H9 (cell line): ENCODE measurements around the gene BTN3A1. TPM values are rescaled to one million over a fixed set of nuclear protein-coding genes. Genes with fewer than 3 reads are reported as not detected.

Experiments
- DNase-seq: peaks from one replicate; pipeline ENCODE4 v3.0.0-alpha.2; 2017
- H2AFZ ChIP-seq: one replicate; pipeline ENCODE4 v1.6.1; 2013; ENCODE audit warnings: mild to moderate bottlenecking, low read length, control low read depth, moderate library complexity
- H2AK5ac ChIP-seq: 2 replicates; pipeline ENCODE4 v1.6.1; 2013; ENCODE audit warnings: low read length, control low read depth, mixed read lengths; ENCODE audit not compliant: insufficient read length
- H2BK120ac ChIP-seq: one replicate; pipeline ENCODE4 v1.6.1; 2013; ENCODE audit warnings: low read depth, mild to moderate bottlenecking, low read length, control low read depth, inconsistent platforms; ENCODE audit not compliant: poor library complexity, severe bottlenecking
- H2BK12ac ChIP-seq: 2 replicates; pipeline ENCODE4 v1.6.1; 2013; ENCODE audit warnings: low read length, control low read depth, mixed read lengths, low read depth; ENCODE audit not compliant: insufficient read length
- H2BK15ac ChIP-seq: 2 replicates; pipeline ENCODE4 v1.6.1; 2013; ENCODE audit warnings: low read depth, low read length, control low read depth
- H2BK20ac ChIP-seq: one replicate; pipeline ENCODE4 v1.6.1; 2013; ENCODE audit warnings: low read depth, mild to moderate bottlenecking, low read length, control low read depth, inconsistent platforms; ENCODE audit not compliant: poor library complexity, severe bottlenecking
- H2BK5ac ChIP-seq: 2 replicates; pipeline ENCODE4 v1.6.1; 2013; ENCODE audit warnings: low read length, control low read depth, mixed read lengths; ENCODE audit not compliant: insufficient read length
- H3K14ac ChIP-seq: 2 replicates; pipeline ENCODE4 v1.6.1; 2013; ENCODE audit warnings: low read length, control low read depth; ENCODE audit not compliant: insufficient read depth
- H3K18ac ChIP-seq: 2 replicates; pipeline ENCODE4 v1.6.1; 2013; ENCODE audit warnings: low read depth, mild to moderate bottlenecking, mixed read lengths, low read length, control low read depth; ENCODE audit not compliant: insufficient read length
- H3K23ac ChIP-seq: 2 replicates; pipeline ENCODE4 v1.6.1; 2013; ENCODE audit warnings: low read length, control low read depth, mixed read lengths, low read depth; ENCODE audit not compliant: insufficient read length
- H3K23me2 ChIP-seq: 2 replicates; pipeline ENCODE4 v1.6.1; 2013; ENCODE audit warnings: low read depth, mild to moderate bottlenecking, mixed read lengths, low read length, control low read depth; ENCODE audit not compliant: insufficient read length, poor library complexity, severe bottlenecking
- H3K27ac ChIP-seq: 2 replicates; pipeline ENCODE4 v1.5.1; 2013; ENCODE audit warnings: low read length, control low read depth, mixed read lengths, low read depth; ENCODE audit not compliant: insufficient read length
- H3K27me3 ChIP-seq: 2 replicates; pipeline ENCODE4 v1.6.1; 2013; ENCODE audit warnings: low read length, control low read depth, inconsistent platforms; ENCODE audit not compliant: insufficient read depth
- H3K4ac ChIP-seq: 2 replicates; pipeline ENCODE4 v1.6.1; 2013; ENCODE audit warnings: low read depth, mild to moderate bottlenecking, control low read depth, inconsistent platforms, low read length, moderate library complexity
- H3K4me1 ChIP-seq: 2 replicates; pipeline ENCODE4 v1.6.1; 2013; ENCODE audit warnings: low read length, control low read depth, inconsistent platforms; ENCODE audit not compliant: insufficient read depth
- H3K4me2 ChIP-seq: 2 replicates; pipeline ENCODE4 v1.6.1; 2013; ENCODE audit warnings: low read length, control low read depth, mixed read lengths; ENCODE audit not compliant: insufficient read length, insufficient read depth
- H3K56ac ChIP-seq: 2 replicates; pipeline ENCODE4 v1.6.1; 2013; ENCODE audit warnings: low read depth, mild to moderate bottlenecking, mixed read lengths, low read length, control low read depth; ENCODE audit not compliant: insufficient read length
- H3K79me1 ChIP-seq: 2 replicates; pipeline ENCODE4 v1.6.1; 2013; ENCODE audit warnings: low read depth, mild to moderate bottlenecking, moderate library complexity, low read length, control low read depth, inconsistent platforms; ENCODE audit not compliant: insufficient read depth, poor library complexity, severe bottlenecking
- H3K79me2 ChIP-seq: 2 replicates; pipeline ENCODE4 v1.6.1; 2013; ENCODE audit warnings: low read length, control low read depth, inconsistent platforms; ENCODE audit not compliant: insufficient read depth
- H3K9ac ChIP-seq: 2 replicates; pipeline ENCODE4 v1.6.1; 2013; ENCODE audit warnings: low read length, control low read depth, mixed read lengths; ENCODE audit not compliant: insufficient read length; ENCODE audit errors: extremely low read depth
- H3K9me3 ChIP-seq: one replicate; pipeline ENCODE4 v1.6.1; 2013; ENCODE audit warnings: low read depth, low read length, inconsistent platforms; ENCODE audit not compliant: control insufficient read depth
- H3T11ph ChIP-seq: one replicate; pipeline ENCODE4 v1.6.1; 2013; ENCODE audit warnings: mild to moderate bottlenecking, low read length, control low read depth, inconsistent platforms
- H4K20me1 ChIP-seq: one replicate; pipeline ENCODE4 v1.6.1; 2013; ENCODE audit not compliant: control insufficient read depth, insufficient read length, insufficient read depth
- H4K5ac ChIP-seq: 2 replicates; pipeline ENCODE4 v1.6.1; 2013; ENCODE audit warnings: low read depth, mild to moderate bottlenecking, mixed read lengths, low read length, control low read depth; ENCODE audit not compliant: insufficient read length
- H4K8ac ChIP-seq: replicated peaks from 2 replicates; pipeline ENCODE4 v1.6.1; 2013; ENCODE audit warnings: low read length, control low read depth, mixed read lengths, low read depth; ENCODE audit not compliant: insufficient read length
- H4K91ac ChIP-seq: 2 replicates; pipeline ENCODE4 v1.6.1; 2013; ENCODE audit warnings: low read depth, mild to moderate bottlenecking, moderate library complexity, mixed read lengths, low read length, control low read depth; ENCODE audit not compliant: insufficient read length
- H3K27ac Mint-ChIP-seq, 3 experiments: 2 replicates in 2 of 3; 3 replicates in 1 of 3; pipeline ENCODE4 v1.8.0; 2020 to 2021; ENCODE audit warnings: mixed read lengths in 3 of 3, mild to moderate bottlenecking in 1 of 3, moderate library complexity in 1 of 3
- H3K27me3 Mint-ChIP-seq: 2 replicates; pipeline ENCODE4 v1.8.0; 2021; ENCODE audit warnings: low read depth, mild to moderate bottlenecking, moderate library complexity, mixed read lengths
- H3K36me3 Mint-ChIP-seq, 3 experiments: 2 replicates in 2 of 3; 3 replicates in 1 of 3; pipeline ENCODE4 v1.8.0; 2020 to 2021; ENCODE audit warnings: low read depth in 3 of 3, mixed read lengths in 3 of 3; ENCODE audit not compliant: insufficient read depth in 1 of 3
- H3K4me1 Mint-ChIP-seq, 2 experiments: 2 replicates each; pipeline ENCODE4 v1.8.0; 2020; ENCODE audit warnings: mixed read lengths in 2 of 2
- H3K4me3 Mint-ChIP-seq, 2 experiments: 2 replicates in 1 of 2; 3 replicates in 1 of 2; pipeline ENCODE4 v1.8.0; 2020 to 2021; ENCODE audit warnings: mild to moderate bottlenecking in 2 of 2, mixed read lengths in 2 of 2, moderate library complexity in 1 of 2
- H3K9me3 Mint-ChIP-seq, 2 experiments: 2 replicates in 1 of 2; 3 replicates in 1 of 2; pipeline ENCODE4 v1.8.0; 2020; ENCODE audit warnings: mild to moderate bottlenecking in 2 of 2, mixed read lengths in 2 of 2, moderate library complexity in 1 of 2
- CTCF ChIP-seq: fragments of 200-600 bp; sonication (generic); conservative IDR thresholded peaks from 3 replicates; pipeline ENCODE4 v1.8.0; 2021; ENCODE audit warnings: antibody characterized with exemption, mild to moderate bottlenecking
- WGBS: extraction: QIAGEN DNeasy Blood & Tissue Kit; methylation state at CpG from one replicate; pipeline ENCODE4 v1.1.7; 2013; ENCODE audit warnings: missing lambda C conversion rate, low lambda C conversion rate, mixed read lengths; ENCODE audit not compliant: insufficient read length; ENCODE audit errors: extremely low coverage; 5-methylcytosine and 5-hydroxymethylcytosine counted together
- total RNA-seq: library from RNA; stranded (reverse); gene quantifications from 2 replicates; pipeline ENCODE4 v1.2.1, GENCODE V29; 2021

The BTN3A1 gene
- total RNA-seq, 1 experiment from 2014 or later = 2.5 TPM

DNA sequence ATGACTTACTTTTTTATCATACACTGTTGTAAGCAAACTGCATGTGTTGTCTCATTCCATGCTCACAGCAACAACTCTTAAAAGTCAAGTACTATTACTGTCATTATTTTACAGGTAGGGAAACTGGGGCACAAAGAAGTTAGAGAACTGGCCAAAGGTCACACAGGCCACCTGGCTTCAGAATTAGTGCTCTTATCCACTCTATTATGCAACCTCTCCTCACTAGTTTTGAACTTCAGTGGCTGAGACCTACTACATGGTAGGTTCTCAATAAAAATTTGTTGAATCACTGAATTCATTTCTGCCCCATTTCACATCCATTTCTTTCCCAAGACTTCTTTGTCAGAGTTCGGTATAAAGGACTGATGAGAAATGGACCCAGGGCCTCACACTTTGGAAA is 35.9 kb downstream of the BTN3A1 start:
- Mint-ChIP-seq H3K9me3 (peaks cover 14 to 16% of the 10 kb centered on the region in 2 experiments), H3K36me3 (peaks cover 10 to 20% (median 19%) of the 10 kb centered on the region in 3 experiments), H3K27ac (no peak overlapping the region), H3K4me1 (no peaks in the 10 kb centered on the region), H3K4me3 (no peak overlapping the region), H3K27me3 (no peaks in the 10 kb centered on the region; the same call in 1 of the 2 replicates)
- no peak overlapping the region for H2AK5ac ChIP-seq
- H4K8ac ChIP-seq = no peak overlapping the region
- no peak overlapping the region for H2BK20ac ChIP-seq
- H3K56ac ChIP-seq = no peak overlapping the region
- no peak overlapping the region for H2BK12ac ChIP-seq
- H3T11ph ChIP-seq = no peak overlapping the region
- DNase-seq = no peak
- no peaks in the 10 kb centered on the region for H3K9me3 ChIP-seq
- H3K9ac ChIP-seq = no peak overlapping the region
- H3K79me2 ChIP-seq = no peaks in the 10 kb centered on the region
- no peaks in the 10 kb centered on the region for H3K23me2 ChIP-seq
- H3K79me1 ChIP-seq = no peaks in the 10 kb centered on the region
- H3K23ac ChIP-seq = no peak overlapping the region
- no CpG with 5 or more reads among the region's 1 CpG for WGBS
- H2AFZ ChIP-seq = no peak overlapping the region
- H3K14ac ChIP-seq = no peak overlapping the region
- no peak overlapping the region for H3K4me2 ChIP-seq
- H4K5ac ChIP-seq = no peak overlapping the region
- H3K18ac ChIP-seq = no peak overlapping the region
- H3K4ac ChIP-seq = no peak overlapping the region
- H3K27ac ChIP-seq = no peak overlapping the region
- H3K27me3 ChIP-seq = no peaks in the 10 kb centered on the region
- H4K91ac ChIP-seq = no peak overlapping the region
- H4K20me1 ChIP-seq = no peaks in the 10 kb centered on the region
- H2BK120ac ChIP-seq = no peak overlapping the region
- no peak overlapping the region for H2BK5ac ChIP-seq
- no peak for TF ChIP-seq CTCF
- no peak overlapping the region for H2BK15ac ChIP-seq
- H3K4me1 ChIP-seq = no peaks in the 10 kb centered on the region
